Activated CD8-positive, alpha-beta memory T cell treated with anti-CD3 and anti-CD28 coated beads, Interleukin-2, amount 50 U/mL, for 24 hours (primary cell): ENCODE results near the gene TEX22.

Source experiments
- DNase-seq: peaks from one replicate; pipeline ENCODE4 v3.0.0-alpha.2; 2020; ENCODE audit errors: extremely low read depth

Gene TEX22

GRCh38 chr14:105366386-105367074 is 31.8 kb upstream of the TEX22 start:
- DNase-seq: no peak

- no peak for DNase-seq
Observed at GRCh38 chr14:105367116-105368031, 31.0 kb upstream of the TEX22 start.

- DNase-seq: no peak
Observed at GRCh38 chr14:105368032-105368417, 30.3 kb upstream of the TEX22 start.

- no peak for DNase-seq
Observed at GRCh38 chr14:105368426-105368825, 29.9 kb upstream of the TEX22 start.

GRCh38 chr14:105368910-105369652 is 29.3 kb upstream of the TEX22 start:
- no peak for DNase-seq

- DNase-seq: no peak
Observed at GRCh38 chr14:105369653-105370040, 28.7 kb upstream of the TEX22 start.

- DNase-seq: no peak
Observed at GRCh38 chr14:105374389-105374788, 23.9 kb upstream of the TEX22 start.

- peak; percentile 12 for DNase-seq
Observed at GRCh38 chr14:105375635-105376057, 22.7 kb upstream of the TEX22 start.

- DNase-seq: no peak
Observed at GRCh38 chr14:105376521-105377440, 21.6 kb upstream of the TEX22 start.

GRCh38 chr14:105377555-105378182 is 20.7 kb upstream of the TEX22 start:
- no peak for DNase-seq

GRCh38 chr14:105378199-105378598 is 20.1 kb upstream of the TEX22 start:
- DNase-seq: no peak

GRCh38 chr14:105378873-105379685 is 19.3 kb upstream of the TEX22 start:
- no peak for DNase-seq

- DNase-seq: no peak
Observed at GRCh38 chr14:105379946-105380345, 18.4 kb upstream of the TEX22 start.

- DNase-seq: no peak
Observed at GRCh38 chr14:105380756-105381155, 17.6 kb upstream of the TEX22 start.

GRCh38 chr14:105381446-105382342 is 16.6 kb upstream of the TEX22 start:
- no peak for DNase-seq

- no peak for DNase-seq
Observed at GRCh38 chr14:105382343-105383082, 15.8 kb upstream of the TEX22 start.

GRCh38 chr14:105383083-105383730 is 15.1 kb upstream of the TEX22 start:
- DNase-seq: no peak
